Uterus (tissue), 2 donors: Measurements from ENCODE around the gene KRTAP2-3.
"Not testable (repeated sequence)": the region's sequence is repeated elsewhere in the genome, so short reads cannot be mapped to it uniquely, and the experiment has no call there.

Experiments
- POLR2A ChIP-seq, 2 donors: fragments of 450-650 bp; IDR thresholded peaks; one replicate each; pipeline ENCODE4 v1.6.1; 2016; ENCODE audit warnings: antibody characterized with exemption in 2 of 2, mild to moderate bottlenecking in 1 of 2, moderate library complexity in 1 of 2
- TF ChIP-seq, protein P1 (sequence below), 4 experiments: fragments of 200-600 bp in 2 of 4; fragments of 450-650 bp in 2 of 4; sonication (generic) in 2 of 4; IDR thresholded peaks; one replicate each; pipeline ENCODE4 v1.5.1; 2016 to 2019; ENCODE audit warnings: antibody characterized with exemption in 4 of 4, mild to moderate bottlenecking in 2 of 4, moderate library complexity in 1 of 4

DNA sequence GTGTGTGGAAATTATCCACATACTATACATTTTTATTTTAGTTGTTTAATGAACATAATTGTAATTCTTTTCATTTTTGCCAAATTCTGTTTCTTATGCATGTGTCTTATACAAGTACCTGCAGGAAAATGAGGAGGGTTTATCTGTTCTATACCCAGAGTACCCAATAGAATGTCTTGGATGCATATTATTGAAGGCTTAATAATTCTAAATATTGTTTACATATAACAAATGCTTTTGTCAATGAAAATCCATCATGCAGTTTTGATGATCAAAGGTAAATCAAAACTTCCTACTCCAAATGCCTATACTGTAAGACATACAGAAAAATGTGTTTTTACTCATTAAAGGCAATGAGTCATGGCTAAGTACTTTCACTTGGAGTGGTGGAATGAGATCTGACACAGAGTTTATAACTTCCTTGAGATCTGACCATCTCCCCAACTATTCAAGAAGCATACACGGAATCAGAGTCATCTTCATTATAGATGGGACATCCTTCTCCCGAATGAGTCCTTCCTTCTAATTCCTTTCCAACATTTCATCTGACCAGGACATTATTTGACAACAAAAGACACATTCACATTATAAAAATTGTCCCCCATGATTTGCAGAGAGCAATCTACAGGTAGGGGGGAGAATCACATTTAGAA lies 44.6 kb upstream of the KRTAP2-3 start:
- TF ChIP-seq, protein P1, sequence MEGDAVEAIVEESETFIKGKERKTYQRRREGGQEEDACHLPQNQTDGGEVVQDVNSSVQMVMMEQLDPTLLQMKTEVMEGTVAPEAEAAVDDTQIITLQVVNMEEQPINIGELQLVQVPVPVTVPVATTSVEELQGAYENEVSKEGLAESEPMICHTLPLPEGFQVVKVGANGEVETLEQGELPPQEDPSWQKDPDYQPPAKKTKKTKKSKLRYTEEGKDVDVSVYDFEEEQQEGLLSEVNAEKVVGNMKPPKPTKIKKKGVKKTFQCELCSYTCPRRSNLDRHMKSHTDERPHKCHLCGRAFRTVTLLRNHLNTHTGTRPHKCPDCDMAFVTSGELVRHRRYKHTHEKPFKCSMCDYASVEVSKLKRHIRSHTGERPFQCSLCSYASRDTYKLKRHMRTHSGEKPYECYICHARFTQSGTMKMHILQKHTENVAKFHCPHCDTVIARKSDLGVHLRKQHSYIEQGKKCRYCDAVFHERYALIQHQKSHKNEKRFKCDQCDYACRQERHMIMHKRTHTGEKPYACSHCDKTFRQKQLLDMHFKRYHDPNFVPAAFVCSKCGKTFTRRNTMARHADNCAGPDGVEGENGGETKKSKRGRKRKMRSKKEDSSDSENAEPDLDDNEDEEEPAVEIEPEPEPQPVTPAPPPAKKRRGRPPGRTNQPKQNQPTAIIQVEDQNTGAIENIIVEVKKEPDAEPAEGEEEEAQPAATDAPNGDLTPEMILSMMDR (IDR thresholded peaks at IDR 0.05), result not testable (repeated sequence)
- TF ChIP-seq POLR2A (IDR thresholded peaks at IDR 0.05), result not testable (repeated sequence)
